ENCODE results near the gene FAM184A.

The FAM184A gene

GRCh38 chr6:118913161-118913560 is 165.3 kb downstream of the FAM184A start:
- DNase-seq (ENCODE audit: low spot score) = no peak

GRCh38 chr6:118912646-118913045 is 165.8 kb downstream of the FAM184A start:
- no peak for DNase-seq (ENCODE audit: low spot score)
